ENCODE measurements around the gene URAD. TPM values are rescaled to one million over a fixed set of nuclear protein-coding genes. Genes with fewer than 3 reads are reported as not detected.

Gene URAD
- total RNA-seq, 1 donor from 2014 or later = not detected

- TF ChIP-seq CTCF (IDR thresholded peaks at IDR 0.05) = no peak
- H3K27me3 ChIP-seq = peaks cover 97% of the 10 kb centered on the region
Observed at GRCh38 chr13:27971236-27971645, 17.3 kb downstream of the URAD start.

GRCh38 chr13:27970382-27971235 is 17.9 kb downstream of the URAD start:
- no peak for DNase-seq
- Histone ChIP-seq H3K27ac (no peak overlapping the region), H3K4me1 (peaks cover 4% of the 10 kb centered on the region), H3K27me3 (peaks cover 97% of the 10 kb centered on the region), H3K9me3 (no peaks in the 10 kb centered on the region), H3K36me3 (no peaks in the 10 kb centered on the region), H3K4me3 (no peak overlapping the region)
- intact Hi-C loops (cut with DNase I) = loop anchor here (10.0 kb wide), 1 partner anchor 146 kb away; no protein-coding TSS in a partner anchor
- no peak for ATAC-seq
- no peak for TF ChIP-seq CTCF (IDR thresholded peaks at IDR 0.05)

More at GRCh38 chr13:27971236-27971645, 17.3 kb downstream of the URAD start:
- ATAC-seq = no peak
- Histone ChIP-seq H3K36me3 (no peaks in the 10 kb centered on the region), H3K4me1 (peaks cover 4% of the 10 kb centered on the region), H3K4me3 (no peak overlapping the region), H3K27ac (no peak overlapping the region), H3K9me3 (no peaks in the 10 kb centered on the region)
- intact Hi-C loops (cut with DNase I) = loop anchor here (10.0 kb wide), 1 partner anchor 146 kb away; no protein-coding TSS in a partner anchor
- no peak for DNase-seq

- Histone ChIP-seq H3K9me3 (no peaks in the 10 kb centered on the region), H3K27ac (no peak overlapping the region), H3K4me1 (peaks cover 4% of the 10 kb centered on the region), H3K36me3 (no peaks in the 10 kb centered on the region), H3K27me3 (peaks cover 97% of the 10 kb centered on the region), H3K4me3 (no peak overlapping the region)
- TF ChIP-seq CTCF (IDR thresholded peaks at IDR 0.05) = no peak
- no peak for DNase-seq
- ATAC-seq = no peak
- intact Hi-C loops (cut with DNase I) = loop anchor here (10.0 kb wide), 1 partner anchor 145 kb away; no protein-coding TSS in a partner anchor
Observed at GRCh38 chr13:27969866-27970229, 18.6 kb downstream of the URAD start.

GRCh38 chr13:27969082-27969865 is 19.2 kb downstream of the URAD start, which contains the start of gene CDX2:
TSS of gene CDX2 (minus strand) at chr13:27969315. CDS start at chr13:27969006, 309 bp downstream.
- H3K36me3 ChIP-seq = no peaks in the 10 kb centered on the region
- intact Hi-C loops (cut with DNase I) = no loop called here
- H3K9me3 ChIP-seq = no peaks in the 10 kb centered on the region
- H3K4me3 ChIP-seq = no peak within 1 kb of the TSS
- no peak within 1 kb of the TSS for H3K27ac ChIP-seq
- DNase-seq (no peak), ATAC-seq (no peak)
- no peak for TF ChIP-seq CTCF (IDR thresholded peaks at IDR 0.05)
- peaks cover 97% of the 10 kb centered on the region for H3K27me3 ChIP-seq
- H3K4me1 ChIP-seq = peaks cover 4% of the 10 kb centered on the region

- Histone ChIP-seq H3K9me3 (no peaks in the 10 kb centered on the region), H3K4me3 (no peak overlapping the region), H3K36me3 (no peaks in the 10 kb centered on the region), H3K4me1 (peaks cover 4% of the 10 kb centered on the region), H3K27me3 (peaks cover 98% of the 10 kb centered on the region), H3K27ac (no peak overlapping the region)
- intact Hi-C loops (cut with DNase I) = no loop called here
- ATAC-seq (no peak), DNase-seq (no peak)
- TF ChIP-seq CTCF (IDR thresholded peaks at IDR 0.05) = no peak
Observed at GRCh38 chr13:27968316-27969081, 20.0 kb downstream of the URAD start.
